ENCODE results near the gene CD101.

CD101 gene

GRCh38 chr1:117022114-117022513 lies 20.6 kb downstream of the CD101 start:
- peaks cover 9% of the 10 kb centered on the region for H3K4me1 Mint-ChIP-seq
- ATAC-seq = no peak
- no peaks in the 10 kb centered on the region for H3K36me3 Mint-ChIP-seq
- H3K27ac Mint-ChIP-seq = no peak overlapping the region
- H3K4me3 Mint-ChIP-seq = no peak overlapping the region
- no peaks in the 10 kb centered on the region for H3K27me3 Mint-ChIP-seq
- H3K9me3 Mint-ChIP-seq = no peaks in the 10 kb centered on the region

- no peaks in the 10 kb centered on the region for H3K36me3 Mint-ChIP-seq
- H3K27me3 Mint-ChIP-seq = no peaks in the 10 kb centered on the region
- H3K27ac Mint-ChIP-seq = no peak overlapping the region
- no peaks in the 10 kb centered on the region for H3K9me3 Mint-ChIP-seq
- H3K4me3 Mint-ChIP-seq = no peak overlapping the region
- ATAC-seq = no peak
- peaks cover 9% of the 10 kb centered on the region for H3K4me1 Mint-ChIP-seq
Measured at GRCh38 chr1:117025568-117025967, 24.0 kb downstream of the CD101 start.

GRCh38 chr1:117026361-117026760 lies 24.8 kb downstream of the CD101 start:
- no peaks in the 10 kb centered on the region for H3K36me3 Mint-ChIP-seq
- H3K9me3 Mint-ChIP-seq = no peaks in the 10 kb centered on the region
- no peak for ATAC-seq
- no peak overlapping the region for H3K27ac Mint-ChIP-seq
- H3K4me3 Mint-ChIP-seq = no peak overlapping the region
- no peaks in the 10 kb centered on the region for H3K27me3 Mint-ChIP-seq
- H3K4me1 Mint-ChIP-seq = peaks cover 9% of the 10 kb centered on the region

GRCh38 chr1:117029685-117030084 lies 28.1 kb downstream of the CD101 start:
- no peak for ATAC-seq
- Mint-ChIP-seq H3K27me3 (no peaks in the 10 kb centered on the region), H3K4me1 (no peaks in the 10 kb centered on the region), H3K9me3 (no peaks in the 10 kb centered on the region), H3K27ac (no peak overlapping the region), H3K4me3 (no peak overlapping the region), H3K36me3 (no peaks in the 10 kb centered on the region)

GRCh38 chr1:117030271-117030877 lies 28.8 kb downstream of the CD101 start:
- Mint-ChIP-seq H3K9me3 (no peaks in the 10 kb centered on the region), H3K4me1 (no peaks in the 10 kb centered on the region), H3K36me3 (no peaks in the 10 kb centered on the region), H3K4me3 (no peak overlapping the region), H3K27me3 (no peaks in the 10 kb centered on the region), H3K27ac (no peak overlapping the region)
- ATAC-seq = no peak

- H3K9me3 Mint-ChIP-seq = no peaks in the 10 kb centered on the region
- no peak overlapping the region for H3K4me3 Mint-ChIP-seq
- no peaks in the 10 kb centered on the region for H3K36me3 Mint-ChIP-seq
- no peak for ATAC-seq
- no peak overlapping the region for H3K27ac Mint-ChIP-seq
- H3K4me1 Mint-ChIP-seq = no peaks in the 10 kb centered on the region
- H3K27me3 Mint-ChIP-seq = no peaks in the 10 kb centered on the region
Measured at GRCh38 chr1:117032266-117032665, 30.7 kb downstream of the CD101 start.

GRCh38 chr1:117032681-117033539 lies 31.4 kb downstream of the CD101 start:
- H3K27ac Mint-ChIP-seq = no peak overlapping the region
- no peak for ATAC-seq
- no peaks in the 10 kb centered on the region for H3K27me3 Mint-ChIP-seq
- H3K9me3 Mint-ChIP-seq = no peaks in the 10 kb centered on the region
- H3K4me1 Mint-ChIP-seq = no peaks in the 10 kb centered on the region
- no peaks in the 10 kb centered on the region for H3K36me3 Mint-ChIP-seq
- H3K4me3 Mint-ChIP-seq = no peak overlapping the region

- no peaks in the 10 kb centered on the region for H3K36me3 Mint-ChIP-seq
- no peaks in the 10 kb centered on the region for H3K9me3 Mint-ChIP-seq
- no peaks in the 10 kb centered on the region for H3K4me1 Mint-ChIP-seq
- H3K4me3 Mint-ChIP-seq = no peak overlapping the region
- ATAC-seq = no peak
- H3K27me3 Mint-ChIP-seq = no peaks in the 10 kb centered on the region
- no peak overlapping the region for H3K27ac Mint-ChIP-seq
Measured at GRCh38 chr1:117033772-117034171, 32.2 kb downstream of the CD101 start.

- no peaks in the 10 kb centered on the region for H3K36me3 Mint-ChIP-seq
- no peak overlapping the region for H3K4me3 Mint-ChIP-seq
- H3K27ac Mint-ChIP-seq = no peak overlapping the region
- ATAC-seq = no peak
- H3K9me3 Mint-ChIP-seq = no peaks in the 10 kb centered on the region
- no peaks in the 10 kb centered on the region for H3K27me3 Mint-ChIP-seq
- no peaks in the 10 kb centered on the region for H3K4me1 Mint-ChIP-seq
Measured at GRCh38 chr1:117034791-117035290, 33.3 kb downstream of the CD101 start.

GRCh38 chr1:117036018-117036461 lies 34.5 kb downstream of the CD101 start:
- ATAC-seq = no peak
- no peaks in the 10 kb centered on the region for H3K27me3 Mint-ChIP-seq
- no peaks in the 10 kb centered on the region for H3K4me1 Mint-ChIP-seq
- no peaks in the 10 kb centered on the region for H3K36me3 Mint-ChIP-seq
- H3K27ac Mint-ChIP-seq = no peak overlapping the region
- no peak overlapping the region for H3K4me3 Mint-ChIP-seq
- no peaks in the 10 kb centered on the region for H3K9me3 Mint-ChIP-seq

- H3K27ac Mint-ChIP-seq = no peak overlapping the region
- H3K4me1 Mint-ChIP-seq = no peaks in the 10 kb centered on the region
- H3K4me3 Mint-ChIP-seq = no peak overlapping the region
- H3K36me3 Mint-ChIP-seq = no peaks in the 10 kb centered on the region
- H3K27me3 Mint-ChIP-seq = no peaks in the 10 kb centered on the region
- H3K9me3 Mint-ChIP-seq = no peaks in the 10 kb centered on the region
- ATAC-seq = no peak
Measured at GRCh38 chr1:117037802-117038201, 36.2 kb downstream of the CD101 start.

GRCh38 chr1:117038236-117038635 lies 36.7 kb downstream of the CD101 start:
- Mint-ChIP-seq H3K4me3 (no peak overlapping the region), H3K4me1 (no peaks in the 10 kb centered on the region), H3K36me3 (no peaks in the 10 kb centered on the region), H3K9me3 (no peaks in the 10 kb centered on the region), H3K27me3 (no peaks in the 10 kb centered on the region), H3K27ac (no peak overlapping the region)
- ATAC-seq = no peak

- Mint-ChIP-seq H3K9me3 (no peaks in the 10 kb centered on the region), H3K27me3 (no peaks in the 10 kb centered on the region), H3K27ac (no peak overlapping the region), H3K4me1 (peaks cover 10% of the 10 kb centered on the region), H3K36me3 (no peaks in the 10 kb centered on the region), H3K4me3 (no peak overlapping the region)
- no peak for ATAC-seq
Measured at GRCh38 chr1:117044217-117044616, 42.7 kb downstream of the CD101 start.

- Mint-ChIP-seq H3K9me3 (no peaks in the 10 kb centered on the region), H3K27me3 (no peaks in the 10 kb centered on the region), H3K27ac (no peak overlapping the region)
Measured at GRCh38 chr1:117045644-117046043, 44.1 kb downstream of the CD101 start.

GRCh38 chr1:117046781-117047180 lies 45.2 kb downstream of the CD101 start:
- no peak for ATAC-seq
- Mint-ChIP-seq H3K4me3 (no peak overlapping the region), H3K27ac (no peak overlapping the region), H3K36me3 (no peaks in the 10 kb centered on the region), H3K4me1 (peaks cover 35% of the 10 kb centered on the region), H3K9me3 (no peaks in the 10 kb centered on the region), H3K27me3 (no peaks in the 10 kb centered on the region)

More at GRCh38 chr1:117045644-117046043, 44.1 kb downstream of the CD101 start:
- ATAC-seq = no peak
- H3K36me3 Mint-ChIP-seq = no peaks in the 10 kb centered on the region
- H3K4me3 Mint-ChIP-seq = no peak overlapping the region
- peaks cover 24% of the 10 kb centered on the region for H3K4me1 Mint-ChIP-seq

GRCh38 chr1:117047271-117047670 lies 45.7 kb downstream of the CD101 start:
- Mint-ChIP-seq H3K36me3 (no peaks in the 10 kb centered on the region), H3K4me1 (peaks cover 40% of the 10 kb centered on the region), H3K27me3 (no peaks in the 10 kb centered on the region), H3K4me3 (no peak overlapping the region), H3K27ac (no peak overlapping the region), H3K9me3 (no peaks in the 10 kb centered on the region)
- no peak for ATAC-seq
